Measurements from ENCODE around the gene CCNYL1. TPM values are rescaled to one million over a fixed set of nuclear protein-coding genes. Genes with fewer than 3 reads are reported as not detected.
A peak's percentile ranks its signal among the peaks of the same experiment; 100 is the strongest.

The CCNYL1 gene
- total and polyA plus RNA-seq, 12 donors: 3.6 to 16.1 (median 9.1) TPM

- TF ChIP-seq CTCF (IDR thresholded peaks at IDR 0.05): peak in 7 of 9 donors; percentile 25 to 51 (median 38)
- ATAC-seq (peak in 2 of 8 donors; percentile 14 to 28), DNase-seq (peak in 1 of 2 donors; percentile 45)
- H3K27me3 ChIP-seq: no peaks in the 10 kb centered on the region
- intact Hi-C loops (cut with DNase I): loop anchor here (1.0 to 10.0 kb wide), 8 partner anchors 190 to 265 kb away; partner anchors contain the start of gene PLEKHM3 (in 1 of the 10)
- 69 to 72% methylated on average over 56 of the region's 56 CpGs for WGBS, 2 donors
- peak overlapping the region in 2 of 10 donors; percentile 85 to 89 for H3K27ac ChIP-seq
- no peaks in the 10 kb centered on the region for H3K9me3 ChIP-seq
- peaks cover 6 to 67% (median 30%) of the 10 kb centered on the region in 9 donors for H3K4me1 ChIP-seq
- peak overlapping the region in 9 of 10 donors; percentile 72 to 94 (median 84) for H3K4me3 ChIP-seq
- peaks cover 0 to 46% (median 0%) of the 10 kb centered on the region in 9 donors for H3K36me3 ChIP-seq
These were observed 56.2 kb downstream of the CCNYL1 start for GRCh38 chr2:207767461-207768167.

GRCh38 chr2:207768168-207768865 lies 56.9 kb downstream of the CCNYL1 start:
- intact Hi-C loops (cut with DNase I): loop anchor here in 9 of 10 donors (1.0 to 10.0 kb wide), 7 partner anchors 189 to 264 kb away; partner anchors contain the start of gene PLEKHM3 (in 1 of the 9)
- Histone ChIP-seq H3K4me3 (peak overlapping the region; percentile 71 to 94 (median 82)), H3K27me3 (no peaks in the 10 kb centered on the region), H3K9me3 (no peaks in the 10 kb centered on the region), H3K36me3 (peaks cover 0 to 43% (median 0%) of the 10 kb centered on the region in 9 donors), H3K27ac (peak overlapping the region in 9 of 10 donors; percentile 60 to 89 (median 81)), H3K4me1 (peaks cover 6 to 72% (median 30%) of the 10 kb centered on the region in 9 donors)
- DNase-seq: peak; percentile 29 to 36
- WGBS, 2 donors: 3 to 5% methylated on average over 68 to 73 of the region's 73 CpGs
- peak in 1 of 9 donors; percentile 1 for TF ChIP-seq CTCF (IDR thresholded peaks at IDR 0.05)
- ATAC-seq: peak in 3 of 8 donors; percentile 3 to 8 (median 7)

- Histone ChIP-seq H3K36me3 (peaks cover 0 to 35% (median 0%) of the 10 kb centered on the region in 9 donors), H3K4me1 (peaks cover 6 to 72% (median 30%) of the 10 kb centered on the region in 9 donors), H3K9me3 (no peaks in the 10 kb centered on the region), H3K27ac (peak overlapping the region; percentile 36 to 89 (median 80)), H3K4me3 (peak overlapping the region; percentile 71 to 94 (median 82)), H3K27me3 (no peaks in the 10 kb centered on the region)
- ATAC-seq (peak in 6 of 8 donors; percentile 2 to 10 (median 4)), DNase-seq (no peak)
- WGBS, 2 donors: 0 to 1% methylated on average over 35 to 52 of the region's 52 CpGs
- intact Hi-C loops (cut with DNase I): loop anchor here in 9 of 10 donors (1.0 to 10.0 kb wide), 8 partner anchors 188 to 263 kb away; partner anchors contain the start of gene PLEKHM3 (in 1 of the 9)
- no peak for TF ChIP-seq CTCF (IDR thresholded peaks at IDR 0.05)
These were observed 57.6 kb downstream of the CCNYL1 start for GRCh38 chr2:207768866-207769596.
